Adrenal gland (tissue), 5 donors: ENCODE measurements around the gene SPATS2.

Experiments used
- CTCF ChIP-seq, 6 experiments: fragments of 450-650 bp in 4 of 6; fragments of 200-600 bp in 2 of 6; sonication (generic) in 1 of 6; IDR thresholded peaks; 1 replicate in 5 of 6; 2 replicates in 1 of 6; pipeline versions ENCODE4 v1.5.1 to v1.8.0; 2016 to 2021; ENCODE audit warnings: antibody characterized with exemption in 6 of 6, mild to moderate bottlenecking in 2 of 6, moderate library complexity in 1 of 6
- POLR2A ChIP-seq, 2 donors: fragments of 450-650 bp; IDR thresholded peaks; one replicate each; pipeline ENCODE4 v1.6.1; 2017; ENCODE audit warnings: antibody characterized with exemption in 2 of 2, mild to moderate bottlenecking in 2 of 2, moderate library complexity in 1 of 2
- donor health status: DM: no; HTN: no; CAD: no.

- TF ChIP-seq POLR2A (IDR thresholded peaks at IDR 0.05) (no peak), CTCF (IDR thresholded peaks at IDR 0.05) (no peak)
Measured at GRCh38 chr12:49549735-49550692, 182.8 kb downstream of the SPATS2 start.
